Endodermal cell (in vitro differentiated cells): ENCODE measurements around the gene RSRC1. TPM values are rescaled to one million over a fixed set of nuclear protein-coding genes. Genes with fewer than 3 reads are reported as not detected.

Experiments used
- DNase-seq: peaks from one replicate; pipeline ENCODE4 v3.0.0-alpha.2; 2017
- H3K27ac ChIP-seq: 2 replicates; pipeline ENCODE4 v1.5.1; 2013; ENCODE audit warnings: mild to moderate bottlenecking, low read depth, low read length, moderate library complexity
- H3K27me3 ChIP-seq: 2 replicates; pipeline ENCODE4 v1.6.1; 2013; ENCODE audit warnings: mild to moderate bottlenecking, low read length, moderate library complexity; ENCODE audit not compliant: insufficient read depth, control insufficient read depth, poor library complexity, severe bottlenecking
- H3K36me3 ChIP-seq: 2 replicates; pipeline ENCODE4 v1.7.0; 2013; ENCODE audit warnings: mild to moderate bottlenecking, low read length, moderate library complexity; ENCODE audit not compliant: control insufficient read depth, insufficient read depth
- H3K4me1 ChIP-seq: one replicate; pipeline ENCODE4 v1.7.0; 2013; ENCODE audit warnings: low read length; ENCODE audit not compliant: control insufficient read depth, insufficient read depth
- H3K4me3 ChIP-seq: 2 replicates; pipeline ENCODE4 v1.5.1; 2013; ENCODE audit warnings: mild to moderate bottlenecking, low read length, moderate library complexity
- H3K9ac ChIP-seq: 2 replicates; pipeline ENCODE4 v1.6.1; 2013; ENCODE audit warnings: mild to moderate bottlenecking, low read length, moderate library complexity; ENCODE audit not compliant: poor library complexity, severe bottlenecking; ENCODE audit errors: extremely low read depth
- H3K9me3 ChIP-seq: 2 replicates; pipeline ENCODE4 v1.6.1; 2013; ENCODE audit warnings: mild to moderate bottlenecking, low read length, moderate library complexity; ENCODE audit not compliant: control insufficient read depth
- H3K27ac Mint-ChIP-seq: 2 replicates; pipeline ENCODE4 v1.8.0; 2020; ENCODE audit warnings: mixed read lengths
- H3K27me3 Mint-ChIP-seq: 2 replicates; pipeline ENCODE4 v1.8.0; 2021; ENCODE audit warnings: mild to moderate bottlenecking, mixed read lengths; ENCODE audit not compliant: insufficient read depth
- H3K36me3 Mint-ChIP-seq: 2 replicates; pipeline ENCODE4 v1.8.0; 2020; ENCODE audit warnings: low read depth, mixed read lengths
- H3K4me1 Mint-ChIP-seq: 2 replicates; pipeline ENCODE4 v1.8.0; 2020; ENCODE audit warnings: mixed read lengths
- H3K4me3 Mint-ChIP-seq: 2 replicates; pipeline ENCODE4 v1.8.0; 2020; ENCODE audit warnings: mild to moderate bottlenecking, moderate library complexity, mixed read lengths
- H3K9me3 Mint-ChIP-seq: 2 replicates; pipeline ENCODE4 v1.8.0; 2020; ENCODE audit warnings: mild to moderate bottlenecking, mixed read lengths
- CTCF ChIP-seq: fragments of 200-600 bp; sonication (generic); conservative IDR thresholded peaks from 2 replicates; pipeline ENCODE4 v1.5.0; 2021; ENCODE audit warnings: antibody characterized with exemption, mild to moderate bottlenecking
- WGBS, 2 experiments: methylation state at CpG; one replicate each; pipeline versions ENCODE4 v1.1.5 to v1.1.7; 2013; ENCODE audit warnings: missing lambda C conversion rate in 2 of 2, mixed read lengths in 1 of 2; ENCODE audit not compliant: insufficient coverage in 1 of 2, insufficient read length in 1 of 2; 5-methylcytosine and 5-hydroxymethylcytosine counted together
- total RNA-seq, 2 donors: library from RNA; stranded (reverse); fragmentation: NEBNext Ultra II Directional in 1 of 2; extraction: Animal tissue kit (Norgen Biotek cat#: 25700) in 1 of 2; gene quantifications; 2 replicates in 1 of 2; 3 replicates in 1 of 2; pipeline ENCODE4 v1.2.1, GENCODE V29; 2021

Gene RSRC1
- total RNA-seq, 2 donors from 2014 or later: 45.3 to 52.1 TPM

DNA sequence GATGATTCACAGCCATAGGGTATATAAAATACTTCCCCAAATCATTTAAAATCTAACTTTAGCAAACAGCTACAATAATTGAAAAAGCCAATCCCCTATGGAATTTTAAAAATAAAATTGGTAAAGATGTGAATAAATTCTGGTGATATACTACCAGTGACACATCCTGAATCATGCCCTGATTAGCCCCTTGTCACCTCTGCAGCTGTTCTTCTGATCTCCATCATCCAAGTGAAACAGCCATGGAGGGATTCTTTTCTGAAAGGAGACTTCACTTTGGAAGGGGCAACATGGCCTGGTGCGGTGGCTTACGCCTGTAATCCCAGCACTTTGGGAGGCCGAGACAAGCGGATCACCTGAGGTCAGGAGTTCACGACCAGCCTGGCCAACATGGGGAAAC lies 345.5 kb downstream of the RSRC1 start:
- 96 to 100% methylated on average over 5 of the region's 5 CpGs for WGBS, 2 experiments
- Histone ChIP-seq H3K9ac (no peak overlapping the region), H3K27ac (no peak overlapping the region), H3K36me3 (no peaks in the 10 kb centered on the region), H3K4me3 (no peak overlapping the region), H3K9me3 (no peaks in the 10 kb centered on the region), H3K4me1 (peaks cover 5% of the 10 kb centered on the region), H3K27me3 (no peaks in the 10 kb centered on the region)
- Mint-ChIP-seq H3K4me1 (peaks cover 5% of the 10 kb centered on the region), H3K4me3 (no peak overlapping the region), H3K9me3 (no peaks in the 10 kb centered on the region), H3K27ac (no peak overlapping the region), H3K36me3 (no peaks in the 10 kb centered on the region), H3K27me3 (no peaks in the 10 kb centered on the region)
- no peak for TF ChIP-seq CTCF
- no peak for DNase-seq

DNA sequence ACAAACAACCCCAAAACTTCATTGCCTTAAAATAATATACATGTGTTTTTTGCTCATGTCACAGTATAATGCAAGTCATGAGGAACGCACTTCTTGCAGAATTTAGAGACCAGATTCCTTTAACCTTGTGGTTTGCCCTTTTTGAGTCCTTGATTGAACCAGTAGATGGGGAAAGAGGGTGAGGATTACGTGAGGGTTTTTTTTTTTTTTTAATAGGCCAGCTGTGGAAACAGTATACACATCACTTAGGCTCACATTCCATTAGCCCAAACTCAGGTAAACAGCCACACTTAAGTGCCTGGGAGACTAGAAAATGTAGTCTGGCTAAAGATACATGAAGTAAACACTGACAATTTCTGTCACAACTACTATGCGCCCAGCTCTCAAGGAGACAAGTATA lies 346.2 kb downstream of the RSRC1 start:
- Mint-ChIP-seq H3K36me3 (no peaks in the 10 kb centered on the region), H3K27me3 (no peaks in the 10 kb centered on the region), H3K27ac (no peak overlapping the region), H3K4me1 (peaks cover 3% of the 10 kb centered on the region), H3K4me3 (no peak overlapping the region), H3K9me3 (no peaks in the 10 kb centered on the region)
- Histone ChIP-seq H3K9ac (no peak overlapping the region), H3K4me3 (no peak overlapping the region), H3K27me3 (no peaks in the 10 kb centered on the region), H3K36me3 (no peaks in the 10 kb centered on the region), H3K27ac (no peak overlapping the region), H3K9me3 (no peaks in the 10 kb centered on the region), H3K4me1 (peaks cover 5% of the 10 kb centered on the region)
- peak; percentile 13 for TF ChIP-seq CTCF
- 86 to 94% methylated on average over 1 to 2 of the region's 3 CpGs for WGBS, 2 experiments
- DNase-seq: no peak

GRCh38 chr3:158458464-158458863 lies 348.6 kb downstream of the RSRC1 start:
- H3K4me3 ChIP-seq: no peak overlapping the region
- Mint-ChIP-seq H3K9me3 (no peaks in the 10 kb centered on the region), H3K36me3 (no peaks in the 10 kb centered on the region), H3K27me3 (no peaks in the 10 kb centered on the region), H3K4me3 (no peak overlapping the region), H3K27ac (no peak overlapping the region), H3K4me1 (no peaks in the 10 kb centered on the region)
- 93% methylated on average over 5 of the region's 5 CpGs for WGBS, 2 experiments
- DNase-seq: no peak
- TF ChIP-seq CTCF: no peak
- H3K4me1 ChIP-seq: no peaks in the 10 kb centered on the region
- no peaks in the 10 kb centered on the region for H3K9me3 ChIP-seq
- no peak overlapping the region for H3K27ac ChIP-seq
- no peak overlapping the region for H3K9ac ChIP-seq
- no peaks in the 10 kb centered on the region for H3K27me3 ChIP-seq
- no peaks in the 10 kb centered on the region for H3K36me3 ChIP-seq
